ENCODE results near the gene CELF2.

GRCh38 chr10:11180228-11180627 is 162.6 kb downstream of the CELF2 start:
- TF ChIP-seq CTCF (IDR thresholded peaks at IDR 0.05; ENCODE audit: low read depth, low read length, poor library complexity, severe bottlenecking) (no peak), EZH2phosphoT487 (IDR thresholded peaks at IDR 0.05; ENCODE audit: borderline replicate concordance, low read length) (no peak)

Measured in DOHH2 (cell line).